Stimulated activated memory B cell treated with anti-CD40 and anti-IgM and Interleukin-4, amounts not matched to agents 10 μg/mL and 1 μg/mL and 100 μg/mL, for 72 hours (primary cell): ENCODE measurements around the gene COL26A1.
"Not testable (repeated sequence)": the region's sequence is repeated elsewhere in the genome, so short reads cannot be mapped to it uniquely, and the experiment has no call there.

Source experiments
- ATAC-seq: fragments of 150-1000 bp; cut with Tn5 transposase; 2 replicates; pipeline ENCODE4 v1.10.0; 2021
- H3K27ac Mint-ChIP-seq: one replicate; pipeline ENCODE4 v1.8.0; 2022; ENCODE audit warnings: mild to moderate bottlenecking, mixed read lengths
- H3K27me3 Mint-ChIP-seq: one replicate; pipeline ENCODE4 v1.8.0; 2022; ENCODE audit warnings: mixed read lengths
- H3K36me3 Mint-ChIP-seq: one replicate; pipeline ENCODE4 v1.8.0; 2022; ENCODE audit warnings: mixed read lengths
- H3K4me1 Mint-ChIP-seq: one replicate; pipeline ENCODE4 v1.8.0; 2022; ENCODE audit warnings: mixed read lengths
- H3K4me3 Mint-ChIP-seq: one replicate; pipeline ENCODE4 v1.8.0; 2022; ENCODE audit warnings: mild to moderate bottlenecking, moderate library complexity, mixed read lengths
- H3K9me3 Mint-ChIP-seq: one replicate; pipeline ENCODE4 v1.8.0; 2022; ENCODE audit warnings: mixed read lengths

COL26A1 gene

GRCh38 chr7:101486056-101486432 lies 123.4 kb downstream of the COL26A1 start:
- H3K27ac Mint-ChIP-seq, ATAC-seq, H3K9me3 Mint-ChIP-seq, H3K4me3 Mint-ChIP-seq, H3K4me1 Mint-ChIP-seq, H3K36me3 Mint-ChIP-seq: not testable (repeated sequence)
- peaks cover 41% of the 10 kb centered on the region for H3K27me3 Mint-ChIP-seq

- no peaks in the 10 kb centered on the region for H3K36me3 Mint-ChIP-seq
- H3K9me3 Mint-ChIP-seq, result no peaks in the 10 kb centered on the region
- no peak overlapping the region for H3K27ac Mint-ChIP-seq
- H3K27me3 Mint-ChIP-seq, result peaks cover 46% of the 10 kb centered on the region
- no peak for ATAC-seq
- H3K4me3 Mint-ChIP-seq, result no peak overlapping the region
- no peaks in the 10 kb centered on the region for H3K4me1 Mint-ChIP-seq
Observed at GRCh38 chr7:101486433-101487104, 123.9 kb downstream of the COL26A1 start.

- H3K9me3 Mint-ChIP-seq, result no peaks in the 10 kb centered on the region
Observed at GRCh38 chr7:101487105-101487458, 124.4 kb downstream of the COL26A1 start.

GRCh38 chr7:101487753-101488152 lies 125.1 kb downstream of the COL26A1 start:
- H3K36me3 Mint-ChIP-seq, result no peaks in the 10 kb centered on the region
- H3K27ac Mint-ChIP-seq, result no peak overlapping the region
- no peaks in the 10 kb centered on the region for H3K4me1 Mint-ChIP-seq
- H3K9me3 Mint-ChIP-seq, result no peaks in the 10 kb centered on the region
- ATAC-seq, result no peak
- no peak overlapping the region for H3K4me3 Mint-ChIP-seq
- H3K27me3 Mint-ChIP-seq, result peaks cover 52% of the 10 kb centered on the region

More at GRCh38 chr7:101487105-101487458, 124.4 kb downstream of the COL26A1 start:
- no peak for ATAC-seq
- Mint-ChIP-seq H3K27ac (no peak overlapping the region), H3K27me3 (peaks cover 51% of the 10 kb centered on the region), H3K4me1 (no peaks in the 10 kb centered on the region), H3K36me3 (no peaks in the 10 kb centered on the region), H3K4me3 (no peak overlapping the region)

GRCh38 chr7:101488826-101489572 lies 126.3 kb downstream of the COL26A1 start:
- no peak overlapping the region for H3K4me3 Mint-ChIP-seq
- peaks cover 62% of the 10 kb centered on the region for H3K27me3 Mint-ChIP-seq
- no peak for ATAC-seq
- no peaks in the 10 kb centered on the region for H3K9me3 Mint-ChIP-seq
- no peaks in the 10 kb centered on the region for H3K4me1 Mint-ChIP-seq
- H3K36me3 Mint-ChIP-seq, result no peaks in the 10 kb centered on the region
- no peak overlapping the region for H3K27ac Mint-ChIP-seq

GRCh38 chr7:101490439-101490838 lies 127.8 kb downstream of the COL26A1 start:
- peaks cover 62% of the 10 kb centered on the region for H3K27me3 Mint-ChIP-seq
- not testable (repeated sequence) for H3K27ac Mint-ChIP-seq, H3K4me1 Mint-ChIP-seq, H3K9me3 Mint-ChIP-seq, H3K4me3 Mint-ChIP-seq, ATAC-seq, H3K36me3 Mint-ChIP-seq

GRCh38 chr7:101491442-101491841 lies 128.8 kb downstream of the COL26A1 start:
- H3K36me3 Mint-ChIP-seq, H3K27ac Mint-ChIP-seq, H3K9me3 Mint-ChIP-seq, ATAC-seq, H3K4me1 Mint-ChIP-seq, H3K4me3 Mint-ChIP-seq: not testable (repeated sequence)
- peaks cover 61% of the 10 kb centered on the region for H3K27me3 Mint-ChIP-seq

GRCh38 chr7:101494602-101495329 lies 132.1 kb downstream of the COL26A1 start:
- Mint-ChIP-seq H3K27me3 (peaks cover 33% of the 10 kb centered on the region), H3K27ac (no peak overlapping the region), H3K36me3 (no peaks in the 10 kb centered on the region), H3K4me3 (no peak overlapping the region), H3K9me3 (no peaks in the 10 kb centered on the region), H3K4me1 (no peaks in the 10 kb centered on the region)
- peak; percentile 25 for ATAC-seq

- peaks cover 21% of the 10 kb centered on the region for H3K27me3 Mint-ChIP-seq
- H3K4me3 Mint-ChIP-seq, result no peak overlapping the region
- no peak for ATAC-seq
- no peaks in the 10 kb centered on the region for H3K9me3 Mint-ChIP-seq
- no peaks in the 10 kb centered on the region for H3K4me1 Mint-ChIP-seq
- no peak overlapping the region for H3K27ac Mint-ChIP-seq
- no peaks in the 10 kb centered on the region for H3K36me3 Mint-ChIP-seq
Observed at GRCh38 chr7:101496017-101496416, 133.3 kb downstream of the COL26A1 start.

GRCh38 chr7:101501351-101501750 lies 138.7 kb downstream of the COL26A1 start:
- Mint-ChIP-seq H3K27ac (no peak overlapping the region), H3K27me3 (no peaks in the 10 kb centered on the region), H3K4me1 (peaks cover 15% of the 10 kb centered on the region), H3K4me3 (no peak overlapping the region), H3K36me3 (no peaks in the 10 kb centered on the region), H3K9me3 (no peaks in the 10 kb centered on the region)
- ATAC-seq, result no peak

- Mint-ChIP-seq H3K27me3 (no peaks in the 10 kb centered on the region), H3K9me3 (no peaks in the 10 kb centered on the region), H3K4me1 (peaks cover 25% of the 10 kb centered on the region), H3K4me3 (no peak overlapping the region), H3K27ac (no peak overlapping the region), H3K36me3 (no peaks in the 10 kb centered on the region)
- ATAC-seq, result peak; percentile 26
Observed at GRCh38 chr7:101502466-101503098, 139.9 kb downstream of the COL26A1 start.

GRCh38 chr7:101505510-101505909 lies 142.8 kb downstream of the COL26A1 start:
- Mint-ChIP-seq H3K4me1 (peaks cover 32% of the 10 kb centered on the region), H3K27me3 (peaks cover 15% of the 10 kb centered on the region)
- ATAC-seq, H3K36me3 Mint-ChIP-seq, H3K27ac Mint-ChIP-seq, H3K9me3 Mint-ChIP-seq, H3K4me3 Mint-ChIP-seq: not testable (repeated sequence)

- no peak for ATAC-seq
- Mint-ChIP-seq H3K9me3 (no peaks in the 10 kb centered on the region), H3K27me3 (peaks cover 26% of the 10 kb centered on the region), H3K4me1 (peaks cover 32% of the 10 kb centered on the region), H3K27ac (no peak overlapping the region), H3K36me3 (no peaks in the 10 kb centered on the region), H3K4me3 (no peak overlapping the region)
Observed at GRCh38 chr7:101506531-101506930, 143.9 kb downstream of the COL26A1 start.

GRCh38 chr7:101507327-101507726 lies 144.7 kb downstream of the COL26A1 start:
- no peak for ATAC-seq
- Mint-ChIP-seq H3K9me3 (no peaks in the 10 kb centered on the region), H3K4me1 (peaks cover 32% of the 10 kb centered on the region), H3K36me3 (no peaks in the 10 kb centered on the region), H3K4me3 (peak overlapping the region; percentile 3), H3K27me3 (peaks cover 34% of the 10 kb centered on the region), H3K27ac (peak overlapping the region; percentile 8)

GRCh38 chr7:101507791-101508252 lies 145.1 kb downstream of the COL26A1 start:
- H3K27me3 Mint-ChIP-seq, result peaks cover 37% of the 10 kb centered on the region
- H3K4me1 Mint-ChIP-seq, result peaks cover 32% of the 10 kb centered on the region
- H3K36me3 Mint-ChIP-seq, result no peaks in the 10 kb centered on the region
- no peaks in the 10 kb centered on the region for H3K9me3 Mint-ChIP-seq
- H3K27ac Mint-ChIP-seq, result peak overlapping the region; percentile 8
- ATAC-seq, result no peak
- peak overlapping the region; percentile 3 for H3K4me3 Mint-ChIP-seq
